Breast epithelium (tissue), 3 donors: ENCODE measurements around the gene FKBP8.

Source experiments
- CTCF ChIP-seq, 3 donors: fragments of 450-650 bp; IDR thresholded peaks; one replicate each; pipeline ENCODE4 v1.5.1; 2016 to 2017; ENCODE audit warnings: antibody characterized with exemption in 3 of 3, mild to moderate bottlenecking in 3 of 3, moderate library complexity in 3 of 3
- POLR2AphosphoS5 ChIP-seq, 3 donors: sonication (generic); formaldehyde crosslinking; IDR thresholded peaks; one replicate each; pipeline ENCODE4 v1.6.1; 2017; ENCODE audit warnings: antibody characterized with exemption in 3 of 3

- TF ChIP-seq CTCF (IDR thresholded peaks at IDR 0.05) = no peak
- no peak for TF ChIP-seq POLR2AphosphoS5 (IDR thresholded peaks at IDR 0.05)
Observed at GRCh38 chr19:18515959-18516358, 27.4 kb downstream of the FKBP8 start.
